Mucosa of descending colon (tissue), 3 donors: Measurements from ENCODE around the gene TRAIP. TPM values are rescaled to one million over a fixed set of nuclear protein-coding genes. Genes with fewer than 3 reads are reported as not detected.

Experiments
- ATAC-seq: fragments of 200-7000 bp; cut with Tn5 transposase; one replicate; pipeline ENCODE4 v1.9.1; 2020; ENCODE audit warnings: mild to moderate bottlenecking, moderate library complexity
- DNase-seq, 3 donors: peaks; one replicate each; pipeline ENCODE4 v3.0.0-alpha.2; 2020
- H3K36me3 ChIP-seq: fragments of 200-600 bp; one replicate; pipeline ENCODE4 v1.8.0; 2021; ENCODE audit warnings: low read depth, mild to moderate bottlenecking
- H3K4me1 ChIP-seq: fragments of 200-600 bp; one replicate; pipeline ENCODE4 v1.8.0; 2021; ENCODE audit warnings: low read depth, mild to moderate bottlenecking
- H3K4me3 ChIP-seq: fragments of 200-600 bp; one replicate; pipeline ENCODE4 v1.8.0; 2021; ENCODE audit warnings: mild to moderate bottlenecking
- H3K9me3 ChIP-seq: fragments of 200-600 bp; one replicate; pipeline ENCODE4 v1.8.0; 2021; ENCODE audit warnings: mild to moderate bottlenecking
- intact Hi-C, 2 donors: fragments of 100-400 bp; cut with DNase I in 1 of 2; cut with micrococcal nuclease in 1 of 2; formaldehyde crosslinking; loops; one replicate each; pipeline versions ENCODE4 v1.11.0 to v1.11.1; 2022; cut with DNase I, micrococcal nuclease
- total RNA-seq, 3 donors: library from RNA; stranded (reverse); fragmentation: NEBNext Ultra II Directional in 2 of 3; extraction: Animal tissue kit (Norgen Biotek cat#: 25700) in 2 of 3; gene quantifications; one replicate each; pipeline versions ENCODE4 v1.2.1 to v1.2.4, GENCODE V29; 2021 to 2023
- TF ChIP-seq, protein P1 (sequence below): fragments of 200-600 bp; IDR thresholded peaks from one replicate; pipeline ENCODE4 v1.8.0; 2022; ENCODE audit warnings: antibody characterized with exemption, mild to moderate bottlenecking
- donor health status: DM: no; HTN: no; CAD: no; lungs with moderate emphysema.
- donor health status: DM: no; HTN: no; CAD: no.
- donor health status: DM: no; HTN: yes; CAD: no.

The TRAIP gene
- total RNA-seq, 3 donors from 2014 or later, result 2.6 to 5.4 (median 4.0) TPM

DNA sequence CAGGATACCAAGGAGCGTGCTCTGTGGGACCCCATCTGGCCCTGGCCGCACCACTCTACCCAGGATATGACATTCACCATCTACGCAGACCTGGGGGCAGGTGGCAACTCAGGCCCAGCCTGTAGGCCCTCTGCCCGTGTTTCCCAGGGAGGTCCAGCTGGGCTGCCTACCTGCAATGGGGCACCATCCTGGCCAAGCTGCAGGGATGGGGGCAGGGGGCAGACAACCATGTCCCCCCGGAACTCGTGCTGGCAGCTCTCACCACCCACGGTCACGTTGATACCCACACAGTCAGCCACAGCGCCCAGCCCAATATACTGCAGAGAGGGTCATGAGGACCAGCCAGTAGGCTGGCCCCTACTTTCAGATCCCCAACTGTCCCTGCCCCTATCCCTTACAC, 39.4 kb upstream of the TRAIP start:
- DNase-seq, result no peak
- H3K36me3 ChIP-seq, result no peaks in the 10 kb centered on the region
- H3K9me3 ChIP-seq, result no peaks in the 10 kb centered on the region
- TF ChIP-seq, protein P1, sequence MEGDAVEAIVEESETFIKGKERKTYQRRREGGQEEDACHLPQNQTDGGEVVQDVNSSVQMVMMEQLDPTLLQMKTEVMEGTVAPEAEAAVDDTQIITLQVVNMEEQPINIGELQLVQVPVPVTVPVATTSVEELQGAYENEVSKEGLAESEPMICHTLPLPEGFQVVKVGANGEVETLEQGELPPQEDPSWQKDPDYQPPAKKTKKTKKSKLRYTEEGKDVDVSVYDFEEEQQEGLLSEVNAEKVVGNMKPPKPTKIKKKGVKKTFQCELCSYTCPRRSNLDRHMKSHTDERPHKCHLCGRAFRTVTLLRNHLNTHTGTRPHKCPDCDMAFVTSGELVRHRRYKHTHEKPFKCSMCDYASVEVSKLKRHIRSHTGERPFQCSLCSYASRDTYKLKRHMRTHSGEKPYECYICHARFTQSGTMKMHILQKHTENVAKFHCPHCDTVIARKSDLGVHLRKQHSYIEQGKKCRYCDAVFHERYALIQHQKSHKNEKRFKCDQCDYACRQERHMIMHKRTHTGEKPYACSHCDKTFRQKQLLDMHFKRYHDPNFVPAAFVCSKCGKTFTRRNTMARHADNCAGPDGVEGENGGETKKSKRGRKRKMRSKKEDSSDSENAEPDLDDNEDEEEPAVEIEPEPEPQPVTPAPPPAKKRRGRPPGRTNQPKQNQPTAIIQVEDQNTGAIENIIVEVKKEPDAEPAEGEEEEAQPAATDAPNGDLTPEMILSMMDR, result no peak
- ATAC-seq, result no peak
- intact Hi-C loops, result no loop called here
- H3K4me3 ChIP-seq, result no peak overlapping the region
- peaks cover 10% of the 10 kb centered on the region for H3K4me1 ChIP-seq

DNA sequence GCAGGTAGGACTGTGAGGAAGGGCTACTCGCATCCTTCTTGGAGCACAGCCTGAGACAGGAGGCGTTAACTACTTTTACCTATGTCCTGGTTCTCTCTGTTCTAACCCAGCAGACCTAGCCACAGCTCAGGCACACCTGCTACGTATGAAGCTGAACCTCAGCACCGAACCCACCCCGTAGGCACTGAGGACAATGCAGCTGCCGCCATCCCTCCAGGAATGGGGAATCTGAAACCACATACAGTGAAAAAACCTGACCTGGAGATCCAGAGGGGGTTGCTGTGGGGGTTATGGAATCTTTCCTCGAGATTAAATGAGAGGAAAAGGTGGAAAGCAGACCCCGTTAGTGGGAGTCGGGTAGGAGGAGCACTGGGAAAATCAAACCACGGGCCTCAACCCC, 32.9 kb upstream of the TRAIP start:
- Histone ChIP-seq H3K9me3 (no peaks in the 10 kb centered on the region), H3K4me1 (no peaks in the 10 kb centered on the region), H3K36me3 (peaks cover 4% of the 10 kb centered on the region), H3K4me3 (no peak overlapping the region)
- DNase-seq (no peak), ATAC-seq (no peak)
- intact Hi-C loops, result no loop called here
- TF ChIP-seq, protein P1, result no peak

DNA sequence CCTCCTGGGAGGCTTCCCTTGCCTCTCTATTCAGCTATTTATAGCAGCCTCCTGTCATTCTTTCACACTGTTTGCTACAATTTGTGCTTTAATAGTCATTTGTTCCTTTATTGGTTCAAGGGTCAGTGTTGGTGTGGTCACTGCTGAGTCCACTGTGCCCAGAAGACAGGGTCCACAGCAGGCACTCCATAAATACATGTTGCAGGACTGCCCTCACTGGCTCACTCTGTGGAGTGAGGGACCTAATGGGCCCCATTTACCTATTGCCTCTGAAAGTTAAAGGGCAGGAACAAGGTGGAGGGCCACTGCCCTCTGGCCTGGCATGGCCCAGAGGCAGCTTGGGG, 30.5 kb upstream of the TRAIP start:
- TF ChIP-seq, protein P1, result no peak
- peaks cover 4% of the 10 kb centered on the region for H3K36me3 ChIP-seq

DNA sequence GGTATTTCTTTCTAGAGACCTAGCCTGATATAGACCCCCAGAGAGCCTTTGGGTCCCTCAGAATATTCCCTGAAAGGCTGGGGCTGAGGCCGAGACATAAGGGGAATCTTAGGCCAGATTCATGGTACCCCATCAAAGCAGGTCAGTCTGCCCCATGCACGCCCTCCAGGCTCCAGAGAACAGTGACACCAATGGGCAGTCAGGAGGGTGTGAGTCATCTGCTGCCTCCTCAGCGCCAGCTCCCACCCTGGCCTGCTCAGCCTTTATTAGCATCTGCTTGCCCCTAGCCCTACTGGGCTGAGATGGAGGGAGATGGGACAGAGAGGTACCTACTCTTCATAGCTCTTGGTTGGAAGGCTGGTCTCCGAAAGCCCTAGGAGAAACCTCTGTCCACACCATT, 27.6 kb upstream of the TRAIP start:
- no peaks in the 10 kb centered on the region for H3K36me3 ChIP-seq
- no peak overlapping the region for H3K4me3 ChIP-seq
- intact Hi-C loops, result no loop called here
- ATAC-seq, result no peak
- no peak for DNase-seq
- H3K4me1 ChIP-seq, result no peaks in the 10 kb centered on the region
- TF ChIP-seq, protein P1, result no peak
- no peaks in the 10 kb centered on the region for H3K9me3 ChIP-seq

More for the DNA sequence above, 30.5 kb upstream of the TRAIP start:
- Histone ChIP-seq H3K9me3 (no peaks in the 10 kb centered on the region), H3K4me1 (no peaks in the 10 kb centered on the region), H3K4me3 (no peak overlapping the region)
- intact Hi-C loops, result no loop called here
- DNase-seq, result no peak
- peak; percentile 14 for ATAC-seq

DNA sequence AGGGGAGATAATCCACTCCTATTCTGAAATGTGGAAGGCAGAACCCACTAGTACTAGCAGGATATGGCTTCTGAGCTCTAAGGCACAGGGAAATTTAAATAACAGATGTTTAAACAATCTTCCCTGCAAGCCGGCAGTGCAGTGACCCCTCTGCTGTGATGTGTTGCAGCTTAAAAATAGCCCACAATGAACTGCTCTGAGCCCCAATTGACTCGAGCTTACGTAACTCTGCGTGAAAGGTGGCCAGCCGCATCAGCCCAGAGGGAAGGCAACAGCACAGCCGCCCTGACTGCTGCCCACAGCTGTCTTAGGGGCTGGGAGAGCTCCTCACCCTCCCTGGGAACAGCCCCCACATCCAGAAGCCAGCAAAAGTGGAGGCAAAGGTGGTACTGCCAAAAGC, 25.8 kb upstream of the TRAIP start:
- ATAC-seq (no peak), DNase-seq (no peak)
- Histone ChIP-seq H3K4me3 (no peak overlapping the region), H3K36me3 (no peaks in the 10 kb centered on the region), H3K4me1 (no peaks in the 10 kb centered on the region), H3K9me3 (no peaks in the 10 kb centered on the region)
- intact Hi-C loops, result no loop called here
- TF ChIP-seq, protein P1, result no peak
